Measurements from ENCODE around the gene BCLAF1.

The BCLAF1 gene

GRCh38 chr6:136334465-136334846 is 44.8 kb upstream of the BCLAF1 start:
- no peak overlapping the region for H3K4me3 ChIP-seq (ENCODE audit: control insufficient read depth, low read depth, low read length)
- DNase-seq (ENCODE audit: low read depth): no peak
- no peak for TF ChIP-seq CTCF (IDR thresholded peaks at IDR 0.05; ENCODE audit: control insufficient read depth, insufficient read depth, low read depth, low read length, missing control alignments)

- no peak for DNase-seq (ENCODE audit: low read depth)
- H3K4me3 ChIP-seq (ENCODE audit: control insufficient read depth, low read depth, low read length): no peak overlapping the region
- TF ChIP-seq CTCF (IDR thresholded peaks at IDR 0.05; ENCODE audit: control insufficient read depth, insufficient read depth, low read depth, low read length, missing control alignments): no peak
These were observed 44.3 kb upstream of the BCLAF1 start for GRCh38 chr6:136333824-136334464.

GRCh38 chr6:136331461-136331860 is 41.8 kb upstream of the BCLAF1 start:
- no peak overlapping the region for H3K4me3 ChIP-seq (ENCODE audit: control insufficient read depth, low read depth, low read length)
- DNase-seq (ENCODE audit: low read depth): no peak
- TF ChIP-seq CTCF (IDR thresholded peaks at IDR 0.05; ENCODE audit: control insufficient read depth, insufficient read depth, low read depth, low read length, missing control alignments): no peak

GRCh38 chr6:136330634-136331033 is 41.0 kb upstream of the BCLAF1 start:
- no peak for DNase-seq (ENCODE audit: low read depth)
- no peak for TF ChIP-seq CTCF (IDR thresholded peaks at IDR 0.05; ENCODE audit: control insufficient read depth, insufficient read depth, low read depth, low read length, missing control alignments)
- no peak overlapping the region for H3K4me3 ChIP-seq (ENCODE audit: control insufficient read depth, low read depth, low read length)

- no peak for DNase-seq (ENCODE audit: low read depth)
- TF ChIP-seq CTCF (IDR thresholded peaks at IDR 0.05; ENCODE audit: control insufficient read depth, insufficient read depth, low read depth, low read length, missing control alignments): no peak
- H3K4me3 ChIP-seq (ENCODE audit: control insufficient read depth, low read depth, low read length): no peak overlapping the region
These were observed 36.5 kb upstream of the BCLAF1 start for GRCh38 chr6:136326038-136326553.

GRCh38 chr6:136324686-136325380 is 35.2 kb upstream of the BCLAF1 start:
- no peak for DNase-seq (ENCODE audit: low read depth)
- H3K4me3 ChIP-seq (ENCODE audit: control insufficient read depth, low read depth, low read length): no peak overlapping the region
- TF ChIP-seq CTCF (IDR thresholded peaks at IDR 0.05; ENCODE audit: control insufficient read depth, insufficient read depth, low read depth, low read length, missing control alignments): no peak

Measured in AG09309 (cell line).